Measurements from ENCODE around the gene CCDC85A.

Gene CCDC85A

DNA sequence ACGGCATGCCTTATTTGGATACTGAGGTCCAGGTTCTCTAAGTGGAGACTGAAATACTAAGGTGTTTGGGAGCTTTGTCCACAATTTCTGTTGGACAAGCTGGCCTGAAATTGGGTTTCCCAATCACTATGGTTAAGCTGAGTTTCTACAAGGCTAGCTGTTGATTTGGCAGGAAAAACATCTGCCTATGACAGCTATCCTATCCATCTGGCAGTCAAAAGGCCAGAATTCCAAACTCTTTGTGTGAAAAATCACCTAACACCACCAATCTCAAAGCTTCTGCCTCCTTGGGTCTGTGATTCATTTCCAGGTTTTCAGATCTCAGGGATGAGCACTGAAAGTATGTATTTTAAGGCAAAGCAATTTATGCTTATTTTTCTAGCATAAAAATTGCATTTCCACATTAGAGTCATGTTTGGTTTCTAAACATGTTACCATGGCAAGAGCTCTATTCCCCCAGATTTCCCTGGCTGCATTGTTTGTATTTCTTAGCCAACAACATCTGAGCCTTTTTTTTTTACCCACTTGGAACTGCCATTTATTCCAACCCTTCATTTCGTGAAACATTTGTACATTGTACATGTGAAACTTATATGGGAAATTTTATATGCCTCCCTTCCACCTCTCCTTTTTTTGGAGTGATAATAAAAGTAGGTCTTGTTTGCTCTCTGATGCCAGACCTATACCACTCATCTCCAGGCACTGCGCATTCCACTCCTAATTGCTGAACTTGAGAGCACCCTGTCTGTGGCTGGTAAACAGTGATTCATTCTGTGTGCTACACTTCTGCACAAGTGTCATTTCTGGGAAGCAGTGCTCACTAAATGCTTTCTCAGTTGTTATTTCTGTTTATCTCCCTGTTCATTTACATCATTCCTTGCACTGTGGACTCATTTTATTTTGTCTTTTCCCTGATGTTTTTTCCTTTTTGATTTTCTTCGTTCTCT lies 15.9 kb upstream of the CCDC85A start:
- H3K27ac ChIP-seq: no peak overlapping the region
- TF ChIP-seq, protein P1, sequence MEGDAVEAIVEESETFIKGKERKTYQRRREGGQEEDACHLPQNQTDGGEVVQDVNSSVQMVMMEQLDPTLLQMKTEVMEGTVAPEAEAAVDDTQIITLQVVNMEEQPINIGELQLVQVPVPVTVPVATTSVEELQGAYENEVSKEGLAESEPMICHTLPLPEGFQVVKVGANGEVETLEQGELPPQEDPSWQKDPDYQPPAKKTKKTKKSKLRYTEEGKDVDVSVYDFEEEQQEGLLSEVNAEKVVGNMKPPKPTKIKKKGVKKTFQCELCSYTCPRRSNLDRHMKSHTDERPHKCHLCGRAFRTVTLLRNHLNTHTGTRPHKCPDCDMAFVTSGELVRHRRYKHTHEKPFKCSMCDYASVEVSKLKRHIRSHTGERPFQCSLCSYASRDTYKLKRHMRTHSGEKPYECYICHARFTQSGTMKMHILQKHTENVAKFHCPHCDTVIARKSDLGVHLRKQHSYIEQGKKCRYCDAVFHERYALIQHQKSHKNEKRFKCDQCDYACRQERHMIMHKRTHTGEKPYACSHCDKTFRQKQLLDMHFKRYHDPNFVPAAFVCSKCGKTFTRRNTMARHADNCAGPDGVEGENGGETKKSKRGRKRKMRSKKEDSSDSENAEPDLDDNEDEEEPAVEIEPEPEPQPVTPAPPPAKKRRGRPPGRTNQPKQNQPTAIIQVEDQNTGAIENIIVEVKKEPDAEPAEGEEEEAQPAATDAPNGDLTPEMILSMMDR (conservative IDR thresholded peaks at IDR 0.05): no peak

DNA sequence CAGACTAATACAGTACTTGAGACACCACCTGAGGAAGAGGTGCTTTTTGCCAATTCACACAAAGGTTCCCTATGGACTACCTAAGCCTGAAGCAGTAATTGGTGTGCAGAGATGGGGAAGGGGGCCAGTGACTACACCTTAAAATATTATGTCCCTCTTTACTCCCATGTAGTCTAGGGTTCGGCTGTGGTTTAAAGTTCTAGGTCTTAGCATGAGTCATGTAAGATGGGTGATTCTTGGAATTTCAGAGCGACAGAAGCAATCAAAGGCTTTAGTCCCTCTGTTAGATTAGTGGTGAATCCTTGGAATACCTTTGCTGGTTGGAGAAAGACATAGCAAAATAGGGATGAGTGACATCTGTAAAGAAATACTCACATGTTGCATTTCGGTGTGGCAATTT lies 14.3 kb upstream of the CCDC85A start:
- TF ChIP-seq, protein P1 (conservative IDR thresholded peaks at IDR 0.05): no peak
- H3K27ac ChIP-seq: no peak overlapping the region

GRCh38 chr2:56170504-56170903 lies 13.3 kb upstream of the CCDC85A start:
- no peak overlapping the region for H3K27ac ChIP-seq
- TF ChIP-seq, protein P1 (conservative IDR thresholded peaks at IDR 0.05): no peak

GRCh38 chr2:56170988-56171387 lies 12.8 kb upstream of the CCDC85A start:
- TF ChIP-seq, protein P1 (conservative IDR thresholded peaks at IDR 0.05): no peak
- H3K27ac ChIP-seq: no peak overlapping the region

GRCh38 chr2:56175779-56176178 lies 8.0 kb upstream of the CCDC85A start:
- H3K27ac ChIP-seq: no peak overlapping the region
- TF ChIP-seq, protein P1 (conservative IDR thresholded peaks at IDR 0.05): no peak

DNA sequence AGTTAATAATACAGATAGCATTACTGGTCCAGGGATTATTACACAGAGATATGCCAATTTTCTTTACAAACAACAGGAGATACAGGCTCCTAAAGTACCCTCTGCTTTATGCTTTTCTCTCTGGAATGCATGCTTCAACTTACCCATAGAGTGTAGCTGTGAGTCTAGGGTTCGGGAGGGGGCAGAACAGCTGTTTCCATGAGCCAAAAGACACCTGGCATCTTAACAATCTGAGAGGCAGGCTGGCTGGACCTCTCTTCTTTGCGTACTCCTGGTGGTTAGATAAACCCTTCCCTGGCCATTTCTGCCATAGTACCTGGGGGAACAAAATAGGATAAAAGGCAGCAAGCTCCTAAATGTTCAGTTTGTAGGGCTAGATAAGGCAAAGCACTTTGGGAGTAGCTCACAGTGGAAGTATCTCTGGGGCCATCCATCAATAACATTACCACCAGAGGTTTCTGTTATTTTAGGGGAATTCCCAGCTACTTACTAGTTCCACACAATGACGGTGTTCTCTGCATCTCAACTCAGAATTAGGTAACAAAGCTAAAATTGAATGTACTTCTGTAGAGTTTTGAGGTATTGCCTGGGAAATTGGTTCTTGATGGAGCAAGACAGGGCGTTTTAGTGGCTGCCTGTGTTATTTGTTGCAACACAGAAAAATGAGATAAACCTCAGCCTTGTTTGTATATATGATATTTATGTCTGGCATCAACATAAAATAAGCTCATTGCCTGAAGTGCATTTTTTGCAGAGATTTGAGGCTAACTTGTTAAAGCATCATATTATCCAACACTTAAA lies 6.2 kb upstream of the CCDC85A start:
- TF ChIP-seq, protein P1 (conservative IDR thresholded peaks at IDR 0.05): no peak
- no peak overlapping the region for H3K27ac ChIP-seq

GRCh38 chr2:56179931-56180330 lies 3.9 kb upstream of the CCDC85A start:
- no peak overlapping the region for H3K27ac ChIP-seq
- TF ChIP-seq, protein P1 (conservative IDR thresholded peaks at IDR 0.05): no peak

Data from VCaP (cell line).